Loucy (cell line): ENCODE data around the gene CCS.

ENCODE experiments used
- H2AFZ ChIP-seq: fragments of 200-600 bp; sonication (generic); 2 replicates; pipeline ENCODE4 v1.6.0; 2016; ENCODE audit warnings: antibody characterized with exemption, mild to moderate bottlenecking, low read length, moderate library complexity
- H3F3A ChIP-seq: fragments of 200-600 bp; 2 replicates; pipeline ENCODE4 v1.6.0; 2016; ENCODE audit warnings: antibody characterized with exemption, low read depth, mild to moderate bottlenecking
- H3K27me3 ChIP-seq: fragments of 200-600 bp; sonication (generic); 2 replicates; pipeline ENCODE4 v1.6.1; 2014; ENCODE audit warnings: low read length, mild to moderate bottlenecking; ENCODE audit not compliant: insufficient read depth, poor library complexity, severe bottlenecking
- H3K36me3 ChIP-seq: fragments of 200-600 bp; sonication (generic); 2 replicates; pipeline ENCODE4 v1.6.1; 2016; ENCODE audit warnings: low read length; ENCODE audit not compliant: insufficient read depth
- H3K4me1 ChIP-seq: fragments of 200-600 bp; sonication (generic); 2 replicates; pipeline ENCODE4 v1.5.1; 2014; ENCODE audit warnings: low read length, mild to moderate bottlenecking; ENCODE audit not compliant: insufficient read depth, poor library complexity, severe bottlenecking
- H3K4me2 ChIP-seq: fragments of 200-600 bp; sonication (generic); 2 replicates; pipeline ENCODE4 v1.6.0; 2014; ENCODE audit warnings: antibody characterized with exemption, low read length, low read depth, mild to moderate bottlenecking; ENCODE audit not compliant: poor library complexity, severe bottlenecking
- H3K4me3 ChIP-seq: fragments of 200-600 bp; sonication (generic); 2 replicates; pipeline ENCODE4 v1.5.1; 2014; ENCODE audit warnings: low read length, mild to moderate bottlenecking, mixed read lengths; ENCODE audit not compliant: poor library complexity, severe bottlenecking
- H3K79me2 ChIP-seq: fragments of 200-600 bp; sonication (generic); 2 replicates; pipeline ENCODE4 v1.6.1; 2014; ENCODE audit warnings: low read length; ENCODE audit not compliant: insufficient read depth
- H3K9ac ChIP-seq: fragments of 200-600 bp; sonication (generic); 2 replicates; pipeline ENCODE4 v1.6.0; 2014; ENCODE audit warnings: mild to moderate bottlenecking, low read depth, low read length, moderate library complexity; ENCODE audit not compliant: poor library complexity, severe bottlenecking
- H3K9me2 ChIP-seq: fragments of 200-600 bp; sonication (generic); replicated peaks from 2 replicates; pipeline ENCODE4 v1.6.1; 2016; ENCODE audit warnings: low read depth, low read length, mixed read lengths
- H3K9me3 ChIP-seq: fragments of 200-600 bp; sonication (generic); 2 replicates; pipeline ENCODE4 v1.6.1; 2014; ENCODE audit warnings: mild to moderate bottlenecking, antibody characterized with exemption, low read length, low read depth; ENCODE audit not compliant: insufficient read depth
- H4K20me1 ChIP-seq: fragments of 200-600 bp; sonication (generic); 2 replicates; pipeline ENCODE4 v1.6.0; 2014; ENCODE audit warnings: antibody characterized with exemption, low read length, mild to moderate bottlenecking; ENCODE audit not compliant: insufficient read depth, poor library complexity, severe bottlenecking
- CTCF ChIP-seq: fragments of 200-600 bp; sonication (generic); conservative IDR thresholded peaks from 2 replicates; pipeline ENCODE4 v1.5.1; 2014; ENCODE audit warnings: mild to moderate bottlenecking, antibody characterized with exemption, low read length
- EZH2phosphoT487 ChIP-seq: fragments of 200-600 bp; IDR thresholded peaks from 2 replicates; pipeline ENCODE4 v1.6.1; 2018; ENCODE audit warnings: antibody characterized with exemption, mild to moderate bottlenecking, moderate library complexity, borderline replicate concordance

CCS gene

GRCh38 chr11:66629356-66629755, 36.4 kb downstream of the CCS start:
- Histone ChIP-seq H3K9me3 (no peaks in the 10 kb centered on the region), H3K9ac (no peak overlapping the region), H3K9me2 (no peaks in the 10 kb centered on the region), H3K4me3 (no peak overlapping the region), H4K20me1 (peaks cover 93% of the 10 kb centered on the region), H3F3A (no peaks in the 10 kb centered on the region), H3K36me3 (peaks cover 87% of the 10 kb centered on the region), H3K4me2 (no peak overlapping the region), H3K27me3 (no peaks in the 10 kb centered on the region), H2AFZ (no peak overlapping the region), H3K4me1 (no peaks in the 10 kb centered on the region), H3K79me2 (peaks cover 100% of the 10 kb centered on the region)
- TF ChIP-seq EZH2phosphoT487, result no peak
- no peak for TF ChIP-seq CTCF

GRCh38 chr11:66631883-66632282, 38.9 kb downstream of the CCS start:
- H3K9ac ChIP-seq, result no peak overlapping the region
- H3K27me3 ChIP-seq, result no peaks in the 10 kb centered on the region
- H3F3A ChIP-seq, result peaks cover 7% of the 10 kb centered on the region
- H4K20me1 ChIP-seq, result peaks cover 85% of the 10 kb centered on the region
- peaks cover 100% of the 10 kb centered on the region for H3K79me2 ChIP-seq
- no peak overlapping the region for H2AFZ ChIP-seq
- no peak overlapping the region for H3K4me3 ChIP-seq
- no peaks in the 10 kb centered on the region for H3K4me1 ChIP-seq
- TF ChIP-seq CTCF (no peak), EZH2phosphoT487 (no peak)
- H3K4me2 ChIP-seq, result no peak overlapping the region
- H3K9me2 ChIP-seq, result no peaks in the 10 kb centered on the region
- peaks cover 69% of the 10 kb centered on the region for H3K36me3 ChIP-seq
- H3K9me3 ChIP-seq, result no peaks in the 10 kb centered on the region

GRCh38 chr11:66632952-66633351, 40.0 kb downstream of the CCS start:
- no peak overlapping the region for H2AFZ ChIP-seq
- H3K27me3 ChIP-seq, result no peaks in the 10 kb centered on the region
- H3K36me3 ChIP-seq, result peaks cover 58% of the 10 kb centered on the region
- H3K9ac ChIP-seq, result no peak overlapping the region
- TF ChIP-seq CTCF, result no peak
- TF ChIP-seq EZH2phosphoT487, result no peak
- no peak overlapping the region for H3K4me2 ChIP-seq
- no peaks in the 10 kb centered on the region for H3K9me2 ChIP-seq
- no peak overlapping the region for H3K4me3 ChIP-seq
- peaks cover 100% of the 10 kb centered on the region for H3K79me2 ChIP-seq
- peaks cover 75% of the 10 kb centered on the region for H4K20me1 ChIP-seq
- peaks cover 13% of the 10 kb centered on the region for H3F3A ChIP-seq
- peaks cover 9% of the 10 kb centered on the region for H3K4me1 ChIP-seq
- no peaks in the 10 kb centered on the region for H3K9me3 ChIP-seq
